Measurements from ENCODE around the gene MRPL40. TPM values are rescaled to one million over a fixed set of nuclear protein-coding genes. Genes with fewer than 3 reads are reported as not detected.

MRPL40 gene
- total RNA-seq, 1 donor from 2014 or later = 23.3 TPM

DNA sequence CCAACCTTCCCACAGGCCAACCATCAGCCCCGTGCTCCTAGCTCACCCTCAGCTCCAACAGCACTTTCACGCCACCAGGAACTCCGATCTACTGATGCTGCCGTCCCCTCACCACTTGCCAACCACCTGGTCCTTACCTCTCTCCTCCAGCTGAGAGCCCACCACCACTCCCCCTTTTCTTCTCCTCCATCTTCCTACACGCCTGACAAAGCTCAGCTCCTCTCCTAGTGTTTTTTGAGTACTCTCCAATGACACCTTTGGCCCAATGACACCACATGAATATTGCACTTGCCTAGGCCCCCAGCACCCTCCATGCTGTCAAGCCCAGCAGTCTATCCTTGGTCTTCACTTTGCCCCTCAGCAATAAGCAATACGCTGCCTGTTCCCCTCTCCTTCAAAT lies 31.5 kb upstream of the MRPL40 start:
- peaks cover 0 to 27% of the 10 kb centered on the region in 2 donors for H3K36me3 ChIP-seq
- TF ChIP-seq POLR2A (IDR thresholded peaks at IDR 0.05) (no peak), CTCF (IDR thresholded peaks at IDR 0.05) (no peak), POLR2AphosphoS5 (IDR thresholded peaks at IDR 0.05; ENCODE audit: insufficient read depth in 1 of 2, low read depth in 1 of 2) (no peak)
- H3K4me1 ChIP-seq = no peaks in the 10 kb centered on the region
- H3K27me3 ChIP-seq = no peaks in the 10 kb centered on the region
- H3K4me3 ChIP-seq = no peak overlapping the region
- no peak for DNase-seq (ENCODE audit: extremely low spot score in 2 of 2)
- no peaks in the 10 kb centered on the region for H3K9me3 ChIP-seq
- intact Hi-C loops (cut with DNase I) = no loop called here
- no peak overlapping the region for H3K27ac ChIP-seq

DNA sequence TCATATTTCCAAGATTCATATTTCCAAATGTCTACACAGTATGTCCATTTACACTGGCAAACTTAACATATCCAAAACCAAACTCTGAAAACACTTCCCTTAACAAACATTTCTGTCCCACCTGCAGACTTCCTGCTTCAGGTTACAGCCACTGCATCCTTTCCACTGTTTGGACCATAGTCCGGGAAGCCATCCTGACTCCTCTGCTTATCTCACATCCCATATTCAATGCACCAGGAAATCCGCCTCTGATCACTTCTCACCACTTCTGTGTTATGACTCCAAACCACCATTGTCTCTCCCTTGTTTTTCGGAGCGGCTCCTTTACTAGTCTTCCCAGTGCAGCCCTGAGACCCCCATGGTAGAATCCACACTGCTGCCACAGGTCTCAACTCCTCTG lies 30.9 kb upstream of the MRPL40 start:
- no peaks in the 10 kb centered on the region for H3K4me1 ChIP-seq
- H3K9me3 ChIP-seq = no peaks in the 10 kb centered on the region
- no peak overlapping the region for H3K27ac ChIP-seq
- H3K36me3 ChIP-seq = peaks cover 0 to 29% of the 10 kb centered on the region in 2 donors
- H3K4me3 ChIP-seq = no peak overlapping the region
- H3K27me3 ChIP-seq = no peaks in the 10 kb centered on the region
- DNase-seq (ENCODE audit: extremely low spot score in 2 of 2) = no peak
- no peak for TF ChIP-seq POLR2AphosphoS5 (IDR thresholded peaks at IDR 0.05; ENCODE audit: insufficient read depth in 1 of 2, low read depth in 1 of 2)
- TF ChIP-seq POLR2A (IDR thresholded peaks at IDR 0.05) = no peak
- no peak for TF ChIP-seq CTCF (IDR thresholded peaks at IDR 0.05)
- intact Hi-C loops (cut with DNase I) = no loop called here

DNA sequence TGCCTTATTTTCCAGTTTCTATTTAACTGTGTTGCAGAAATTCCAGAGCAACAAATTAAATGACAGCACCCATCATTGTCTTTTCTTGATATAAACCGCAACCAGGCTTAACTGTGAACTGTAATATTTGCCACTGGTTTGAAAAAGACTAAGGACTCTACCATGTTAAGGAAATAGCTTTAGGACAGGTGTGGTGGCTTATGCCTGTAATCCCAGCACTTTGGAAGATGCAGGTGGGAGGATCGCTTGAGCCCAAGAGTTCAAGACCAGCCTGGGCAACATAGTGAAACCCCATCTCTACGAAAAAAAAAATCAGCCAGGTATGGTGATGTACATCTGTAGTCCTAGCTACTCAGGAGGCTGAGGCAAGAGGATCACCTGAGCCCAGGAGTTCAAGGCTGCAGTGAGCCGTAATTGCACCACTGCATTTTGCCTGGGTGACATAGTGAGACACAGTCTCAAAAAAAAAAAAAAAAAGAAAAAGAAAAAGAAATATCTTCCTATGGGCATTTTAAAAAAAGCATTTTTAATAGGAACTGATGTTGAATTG lies 29.6 kb upstream of the MRPL40 start:
- intact Hi-C loops (cut with DNase I) = no loop called here

DNA sequence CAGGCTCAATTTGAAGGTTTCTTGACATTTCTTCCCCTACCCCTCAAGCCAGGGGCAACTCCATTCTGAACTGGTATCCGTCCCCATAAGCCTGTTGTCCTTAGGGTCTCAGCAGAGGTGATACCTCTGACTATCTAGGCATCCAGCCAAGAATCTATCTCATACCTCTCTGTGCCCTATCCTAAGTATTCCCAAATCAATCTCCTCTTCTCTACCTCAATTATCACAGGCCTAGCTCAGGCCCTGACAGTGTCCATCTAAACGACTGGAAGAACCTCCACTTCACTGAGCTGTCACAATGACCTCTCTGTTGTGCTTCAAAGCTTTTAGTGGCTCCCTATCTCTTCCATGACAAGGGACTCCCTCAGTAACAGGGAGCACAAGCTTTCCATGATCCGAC lies 27.7 kb upstream of the MRPL40 start:
- H3K36me3 ChIP-seq = peaks cover 0 to 33% of the 10 kb centered on the region in 2 donors
- TF ChIP-seq POLR2AphosphoS5 (IDR thresholded peaks at IDR 0.05; ENCODE audit: insufficient read depth in 1 of 2, low read depth in 1 of 2) (no peak), CTCF (IDR thresholded peaks at IDR 0.05) (no peak), POLR2A (IDR thresholded peaks at IDR 0.05) (no peak)

More for the DNA sequence above, 29.6 kb upstream of the MRPL40 start:
- no peaks in the 10 kb centered on the region for H3K4me1 ChIP-seq
- no peak overlapping the region for H3K4me3 ChIP-seq
- no peak overlapping the region for H3K27ac ChIP-seq
- no peaks in the 10 kb centered on the region for H3K27me3 ChIP-seq
- TF ChIP-seq POLR2AphosphoS5 (IDR thresholded peaks at IDR 0.05; ENCODE audit: insufficient read depth in 1 of 2, low read depth in 1 of 2) = no peak
- no peak for TF ChIP-seq POLR2A (IDR thresholded peaks at IDR 0.05)
- no peak for TF ChIP-seq CTCF (IDR thresholded peaks at IDR 0.05)
- peaks cover 0 to 26% of the 10 kb centered on the region in 2 donors for H3K36me3 ChIP-seq
- H3K9me3 ChIP-seq = no peaks in the 10 kb centered on the region
- no peak for DNase-seq (ENCODE audit: extremely low spot score in 2 of 2)

GRCh38 chr22:19405133-19405532 lies 27.2 kb upstream of the MRPL40 start:
- no peak for DNase-seq (ENCODE audit: extremely low spot score in 2 of 2)
- H3K27ac ChIP-seq = no peak overlapping the region
- intact Hi-C loops (cut with DNase I) = no loop called here
- H3K4me1 ChIP-seq = no peaks in the 10 kb centered on the region
- no peaks in the 10 kb centered on the region for H3K9me3 ChIP-seq
- TF ChIP-seq POLR2AphosphoS5 (IDR thresholded peaks at IDR 0.05; ENCODE audit: insufficient read depth in 1 of 2, low read depth in 1 of 2) (no peak), POLR2A (IDR thresholded peaks at IDR 0.05) (no peak), CTCF (IDR thresholded peaks at IDR 0.05) (no peak)
- H3K4me3 ChIP-seq = no peak overlapping the region
- H3K36me3 ChIP-seq = peaks cover 0 to 38% of the 10 kb centered on the region in 2 donors
- no peaks in the 10 kb centered on the region for H3K27me3 ChIP-seq

More for the DNA sequence above, 27.7 kb upstream of the MRPL40 start:
- no peaks in the 10 kb centered on the region for H3K4me1 ChIP-seq
- H3K4me3 ChIP-seq = no peak overlapping the region
- H3K27me3 ChIP-seq = no peaks in the 10 kb centered on the region
- intact Hi-C loops (cut with DNase I) = no loop called here
- no peaks in the 10 kb centered on the region for H3K9me3 ChIP-seq
- no peak overlapping the region for H3K27ac ChIP-seq
- no peak for DNase-seq (ENCODE audit: extremely low spot score in 2 of 2)

Measured in vagina (tissue), 2 donors.